Endodermal cell (in vitro differentiated cells): ENCODE data around the gene CRHBP. TPM values are rescaled to one million over a fixed set of nuclear protein-coding genes. Genes with fewer than 3 reads are reported as not detected.

Experiments used
- DNase-seq: peaks from one replicate; pipeline ENCODE4 v3.0.0-alpha.2; 2017
- H3K27ac ChIP-seq: 2 replicates; pipeline ENCODE4 v1.5.1; 2013; ENCODE audit warnings: mild to moderate bottlenecking, low read depth, low read length, moderate library complexity
- H3K27me3 ChIP-seq: 2 replicates; pipeline ENCODE4 v1.6.1; 2013; ENCODE audit warnings: mild to moderate bottlenecking, low read length, moderate library complexity; ENCODE audit not compliant: insufficient read depth, control insufficient read depth, poor library complexity, severe bottlenecking
- H3K36me3 ChIP-seq: 2 replicates; pipeline ENCODE4 v1.7.0; 2013; ENCODE audit warnings: mild to moderate bottlenecking, low read length, moderate library complexity; ENCODE audit not compliant: control insufficient read depth, insufficient read depth
- H3K4me1 ChIP-seq: one replicate; pipeline ENCODE4 v1.7.0; 2013; ENCODE audit warnings: low read length; ENCODE audit not compliant: control insufficient read depth, insufficient read depth
- H3K4me3 ChIP-seq: 2 replicates; pipeline ENCODE4 v1.5.1; 2013; ENCODE audit warnings: mild to moderate bottlenecking, low read length, moderate library complexity
- H3K9ac ChIP-seq: 2 replicates; pipeline ENCODE4 v1.6.1; 2013; ENCODE audit warnings: mild to moderate bottlenecking, low read length, moderate library complexity; ENCODE audit not compliant: poor library complexity, severe bottlenecking; ENCODE audit errors: extremely low read depth
- H3K9me3 ChIP-seq: 2 replicates; pipeline ENCODE4 v1.6.1; 2013; ENCODE audit warnings: mild to moderate bottlenecking, low read length, moderate library complexity; ENCODE audit not compliant: control insufficient read depth
- H3K27ac Mint-ChIP-seq: 2 replicates; pipeline ENCODE4 v1.8.0; 2020; ENCODE audit warnings: mixed read lengths
- H3K27me3 Mint-ChIP-seq: 2 replicates; pipeline ENCODE4 v1.8.0; 2021; ENCODE audit warnings: mild to moderate bottlenecking, mixed read lengths; ENCODE audit not compliant: insufficient read depth
- H3K36me3 Mint-ChIP-seq: 2 replicates; pipeline ENCODE4 v1.8.0; 2020; ENCODE audit warnings: low read depth, mixed read lengths
- H3K4me1 Mint-ChIP-seq: 2 replicates; pipeline ENCODE4 v1.8.0; 2020; ENCODE audit warnings: mixed read lengths
- H3K4me3 Mint-ChIP-seq: 2 replicates; pipeline ENCODE4 v1.8.0; 2020; ENCODE audit warnings: mild to moderate bottlenecking, moderate library complexity, mixed read lengths
- H3K9me3 Mint-ChIP-seq: 2 replicates; pipeline ENCODE4 v1.8.0; 2020; ENCODE audit warnings: mild to moderate bottlenecking, mixed read lengths
- WGBS, 2 experiments: methylation state at CpG; one replicate each; pipeline versions ENCODE4 v1.1.5 to v1.1.7; 2013; ENCODE audit warnings: missing lambda C conversion rate in 2 of 2, mixed read lengths in 1 of 2; ENCODE audit not compliant: insufficient coverage in 1 of 2, insufficient read length in 1 of 2; 5-methylcytosine and 5-hydroxymethylcytosine counted together
- total RNA-seq, 2 donors: library from RNA; stranded (reverse); fragmentation: NEBNext Ultra II Directional in 1 of 2; extraction: Animal tissue kit (Norgen Biotek cat#: 25700) in 1 of 2; gene quantifications; 2 replicates in 1 of 2; 3 replicates in 1 of 2; pipeline ENCODE4 v1.2.1, GENCODE V29; 2021
- TF ChIP-seq, protein P1 (sequence below): fragments of 200-600 bp; sonication (generic); conservative IDR thresholded peaks from 2 replicates; pipeline ENCODE4 v1.5.0; 2021; ENCODE audit warnings: antibody characterized with exemption, mild to moderate bottlenecking

CRHBP gene
- total RNA-seq, 2 donors from 2014 or later: 14.4 to 15.2 TPM

- H3K4me1 Mint-ChIP-seq: no peaks in the 10 kb centered on the region
- Histone ChIP-seq H3K9me3 (no peaks in the 10 kb centered on the region), H3K36me3 (no peaks in the 10 kb centered on the region), H3K4me1 (no peaks in the 10 kb centered on the region), H3K4me3 (no peak overlapping the region), H3K27me3 (no peaks in the 10 kb centered on the region), H3K27ac (no peak overlapping the region), H3K9ac (no peak overlapping the region)
- WGBS, 2 experiments: 95 to 96% methylated on average over 6 to 7 of the region's 8 CpGs
- H3K27me3 Mint-ChIP-seq: no peaks in the 10 kb centered on the region
- peaks cover 10% of the 10 kb centered on the region for H3K9me3 Mint-ChIP-seq
- TF ChIP-seq, protein P1, sequence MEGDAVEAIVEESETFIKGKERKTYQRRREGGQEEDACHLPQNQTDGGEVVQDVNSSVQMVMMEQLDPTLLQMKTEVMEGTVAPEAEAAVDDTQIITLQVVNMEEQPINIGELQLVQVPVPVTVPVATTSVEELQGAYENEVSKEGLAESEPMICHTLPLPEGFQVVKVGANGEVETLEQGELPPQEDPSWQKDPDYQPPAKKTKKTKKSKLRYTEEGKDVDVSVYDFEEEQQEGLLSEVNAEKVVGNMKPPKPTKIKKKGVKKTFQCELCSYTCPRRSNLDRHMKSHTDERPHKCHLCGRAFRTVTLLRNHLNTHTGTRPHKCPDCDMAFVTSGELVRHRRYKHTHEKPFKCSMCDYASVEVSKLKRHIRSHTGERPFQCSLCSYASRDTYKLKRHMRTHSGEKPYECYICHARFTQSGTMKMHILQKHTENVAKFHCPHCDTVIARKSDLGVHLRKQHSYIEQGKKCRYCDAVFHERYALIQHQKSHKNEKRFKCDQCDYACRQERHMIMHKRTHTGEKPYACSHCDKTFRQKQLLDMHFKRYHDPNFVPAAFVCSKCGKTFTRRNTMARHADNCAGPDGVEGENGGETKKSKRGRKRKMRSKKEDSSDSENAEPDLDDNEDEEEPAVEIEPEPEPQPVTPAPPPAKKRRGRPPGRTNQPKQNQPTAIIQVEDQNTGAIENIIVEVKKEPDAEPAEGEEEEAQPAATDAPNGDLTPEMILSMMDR: no peak
- peaks cover 40% of the 10 kb centered on the region for H3K36me3 Mint-ChIP-seq
- no peak overlapping the region for H3K27ac Mint-ChIP-seq
- no peak for DNase-seq
- no peak overlapping the region for H3K4me3 Mint-ChIP-seq
Observed at GRCh38 chr5:76980518-76981144, 27.8 kb downstream of the CRHBP start.

GRCh38 chr5:76982450-76982849 lies 29.6 kb downstream of the CRHBP start:
- Histone ChIP-seq H3K9me3 (no peaks in the 10 kb centered on the region), H3K27ac (no peak overlapping the region), H3K36me3 (no peaks in the 10 kb centered on the region), H3K9ac (no peak overlapping the region), H3K27me3 (no peaks in the 10 kb centered on the region), H3K4me3 (no peak overlapping the region), H3K4me1 (peaks cover 2% of the 10 kb centered on the region)
- Mint-ChIP-seq H3K27ac (no peak overlapping the region), H3K4me1 (peaks cover 11% of the 10 kb centered on the region), H3K9me3 (peaks cover 19% of the 10 kb centered on the region), H3K36me3 (peaks cover 37% of the 10 kb centered on the region), H3K27me3 (no peaks in the 10 kb centered on the region), H3K4me3 (no peak overlapping the region)
- no peak for DNase-seq
- TF ChIP-seq, protein P1: no peak
- 95% methylated on average over 2 of the region's 2 CpGs; no CpG with 5 or more reads in 1 of the 2 experiments for WGBS, 2 experiments

- Mint-ChIP-seq H3K27ac (no peak overlapping the region), H3K27me3 (no peaks in the 10 kb centered on the region), H3K9me3 (peaks cover 19% of the 10 kb centered on the region), H3K4me3 (no peak overlapping the region), H3K36me3 (peaks cover 34% of the 10 kb centered on the region), H3K4me1 (peaks cover 21% of the 10 kb centered on the region)
- no peaks in the 10 kb centered on the region for H3K36me3 ChIP-seq
- H3K9me3 ChIP-seq: no peaks in the 10 kb centered on the region
- H3K4me3 ChIP-seq: no peak overlapping the region
- peaks cover 6% of the 10 kb centered on the region for H3K4me1 ChIP-seq
- no peak overlapping the region for H3K9ac ChIP-seq
- WGBS, 2 experiments: 95 to 100% methylated on average over 3 of the region's 3 CpGs
- TF ChIP-seq, protein P1: no peak
- DNase-seq: no peak
- H3K27me3 ChIP-seq: no peaks in the 10 kb centered on the region
- H3K27ac ChIP-seq: no peak overlapping the region
Observed at GRCh38 chr5:76983468-76983867, 30.6 kb downstream of the CRHBP start.
